Transverse colon (tissue), 1 donor: ENCODE results near the gene SLC39A11.

ENCODE experiments used
- EP300 ChIP-seq: sonication (generic); formaldehyde crosslinking; IDR thresholded peaks from one replicate; pipeline ENCODE4 v1.6.1; 2017; ENCODE audit warnings: antibody characterized with exemption, low read depth
- POLR2A ChIP-seq: fragments of 450-650 bp; IDR thresholded peaks from one replicate; pipeline ENCODE4 v1.6.1; 2016; ENCODE audit warnings: antibody characterized with exemption, mild to moderate bottlenecking, moderate library complexity

- TF ChIP-seq POLR2A, result no peak
- TF ChIP-seq EP300, result no peak
Observed at GRCh38 chr17:72938482-72938881, 154.0 kb downstream of the SLC39A11 start.
